GM10266 (cell line): ENCODE measurements around the gene ME3.
A peak's percentile ranks its signal among the peaks of the same experiment; 100 is the strongest.

Experiments
- DNase-seq: peaks from one replicate; pipeline ENCODE4 v3.0.0; 2012; ENCODE audit errors: extremely low spot score
- CTCF ChIP-seq: IDR thresholded peaks from 2 replicates; pipeline ENCODE4 v1.5.1; 2012; ENCODE audit warnings: mild to moderate bottlenecking, low read depth; ENCODE audit not compliant: control insufficient read depth, insufficient read depth; ENCODE audit errors: missing control alignments

ME3 gene

DNA sequence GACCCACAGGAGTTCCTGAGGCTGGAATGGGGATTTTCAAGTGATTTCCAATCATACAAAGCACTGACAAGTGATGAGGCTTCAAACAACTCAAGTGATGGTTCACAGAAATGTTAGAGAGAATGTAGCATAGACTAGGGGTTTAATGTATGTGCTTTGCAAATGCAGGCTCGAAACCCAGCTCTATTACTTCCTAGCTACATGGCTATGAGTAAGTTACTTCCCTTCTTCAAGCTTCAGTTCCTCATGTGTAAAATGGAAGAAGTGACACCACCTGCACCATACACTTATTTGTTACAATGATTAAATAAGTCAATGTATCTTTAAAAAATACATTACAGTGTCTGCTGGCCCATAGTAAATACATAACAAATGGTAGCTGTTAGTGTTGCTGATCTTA lies 158.0 kb downstream of the ME3 start:
- no peak for TF ChIP-seq CTCF
- DNase-seq = no peak

GRCh38 chr11:86513746-86514373 lies 158.6 kb downstream of the ME3 start:
- DNase-seq = no peak
- TF ChIP-seq CTCF = no peak

DNA sequence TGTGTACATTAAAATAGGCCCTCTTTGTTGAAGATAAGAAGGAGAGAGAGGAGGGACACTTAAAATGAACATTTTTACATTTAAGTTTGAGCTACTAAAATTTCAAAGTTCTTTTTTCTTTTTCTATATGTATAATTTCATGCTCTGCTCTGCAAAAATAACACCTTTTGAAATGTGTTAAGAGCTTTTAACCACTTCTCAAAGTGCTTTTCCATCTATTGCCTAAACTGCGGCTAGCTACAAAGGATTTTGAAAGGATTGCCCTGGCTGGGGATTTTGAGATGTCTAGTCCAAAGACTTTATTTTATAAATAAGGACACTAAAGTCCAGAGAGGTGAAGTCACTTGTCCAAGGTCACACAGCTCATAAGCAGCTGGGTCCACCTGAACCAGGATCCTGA lies 159.3 kb downstream of the ME3 start:
- DNase-seq = no peak
- no peak for TF ChIP-seq CTCF

- TF ChIP-seq CTCF = no peak
- DNase-seq = peak; percentile 38
Observed at GRCh38 chr11:86511086-86511551, 161.3 kb downstream of the ME3 start.

DNA sequence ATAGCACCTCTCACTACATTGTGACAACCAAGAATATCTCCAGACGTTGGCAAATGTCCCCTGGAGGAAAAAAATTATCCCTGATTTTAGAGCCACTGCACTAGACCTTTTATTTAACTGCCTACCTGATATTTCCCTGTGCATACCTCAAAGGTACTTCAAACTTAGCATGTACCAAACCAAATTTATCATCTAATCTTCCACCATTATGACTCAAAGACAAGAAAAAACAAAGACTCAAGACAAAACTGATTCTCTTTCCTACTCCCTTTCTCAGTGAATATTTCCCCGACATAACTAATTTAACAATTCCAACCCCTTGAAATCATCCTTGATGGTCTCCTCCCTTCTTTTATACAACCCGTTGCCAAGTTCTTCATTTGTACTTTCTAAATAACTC lies 161.7 kb downstream of the ME3 start:
- no peak for TF ChIP-seq CTCF
- DNase-seq = no peak

DNA sequence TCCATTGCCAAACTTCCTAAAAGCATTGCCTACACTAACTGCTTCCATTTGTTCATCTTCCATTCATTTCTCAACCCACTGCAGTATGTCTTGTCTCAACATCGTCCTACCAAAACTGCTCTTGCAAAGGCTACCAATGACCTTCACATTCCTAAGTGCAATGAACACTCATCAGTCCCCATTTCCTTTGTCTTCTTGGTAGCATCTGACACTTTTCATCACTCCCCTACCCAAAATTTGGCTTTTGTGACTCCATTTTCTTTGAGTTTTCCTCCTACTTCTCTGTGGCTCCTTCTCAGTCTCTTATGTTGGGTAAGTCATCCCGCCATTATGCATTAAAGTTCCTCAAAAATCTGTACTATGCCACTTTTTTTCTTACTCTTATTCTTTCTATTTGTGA lies 162.3 kb downstream of the ME3 start:
- TF ChIP-seq CTCF = no peak
- DNase-seq = no peak

- no peak for DNase-seq
- no peak for TF ChIP-seq CTCF
Observed at GRCh38 chr11:86509588-86509974, 162.8 kb downstream of the ME3 start.
